Astrocyte (in vitro differentiated cells and primary cell): Measurements from ENCODE around the gene LIN37. TPM values are rescaled to one million over a fixed set of nuclear protein-coding genes. Genes with fewer than 3 reads are reported as not detected.
"Not testable (repeated sequence)": the region's sequence is repeated elsewhere in the genome, so short reads cannot be mapped to it uniquely, and the experiment has no call there.

Experiments
- DNase-seq: peaks from one replicate; pipeline ENCODE4 v3.0.0-alpha.2; 2010; ENCODE audit warnings: low read depth
- FAIRE-seq: peaks from 2 replicates; lab custom pipeline; 2011; peaks lifted over from hg19 to GRCh38; lab: Jason Lieb, UNC
- H2AFZ ChIP-seq: 2 replicates; pipeline ENCODE4 v1.6.0; 2012; ENCODE audit warnings: low read depth, low read length, inconsistent platforms
- H3K27ac ChIP-seq: 2 replicates; pipeline ENCODE4 v1.5.1; 2011; ENCODE audit warnings: low read depth, low read length, inconsistent platforms
- H3K27me3 ChIP-seq: 2 replicates; pipeline ENCODE4 v1.6.0; 2011; ENCODE audit warnings: low read length, inconsistent platforms; ENCODE audit not compliant: insufficient read depth
- H3K36me3 ChIP-seq: 2 replicates; pipeline ENCODE4 v1.5.1; 2011; ENCODE audit warnings: low read length, inconsistent platforms; ENCODE audit not compliant: insufficient read depth
- H3K4me1 ChIP-seq: 2 replicates; pipeline ENCODE4 v1.5.1; 2011; ENCODE audit warnings: low read length, inconsistent platforms; ENCODE audit not compliant: insufficient read depth
- H3K4me2 ChIP-seq: 2 replicates; pipeline ENCODE4 v1.6.0; 2012; ENCODE audit warnings: low read length, inconsistent platforms
- H3K4me3 ChIP-seq: 2 replicates; pipeline ENCODE4 v1.5.1; 2011; ENCODE audit warnings: low read depth, mild to moderate bottlenecking, low read length, inconsistent platforms; ENCODE audit not compliant: insufficient read depth
- H3K79me2 ChIP-seq: 2 replicates; pipeline ENCODE4 v1.6.0; 2012; ENCODE audit warnings: mild to moderate bottlenecking, low read length, inconsistent platforms; ENCODE audit not compliant: insufficient read depth
- H3K9ac ChIP-seq: 2 replicates; pipeline ENCODE4 v1.6.0; 2012; ENCODE audit warnings: mild to moderate bottlenecking, low read length, inconsistent platforms
- H3K9me3 ChIP-seq: 2 replicates; pipeline ENCODE4 v1.5.1; 2012; ENCODE audit warnings: low read depth, mild to moderate bottlenecking, low read length, inconsistent platforms; ENCODE audit not compliant: insufficient read depth
- H4K20me1 ChIP-seq: 2 replicates; pipeline ENCODE4 v1.6.0; 2012; ENCODE audit warnings: low read length, inconsistent platforms; ENCODE audit not compliant: insufficient read depth
- H3K27ac Mint-ChIP-seq: one replicate; pipeline ENCODE4 v1.8.0; 2021; ENCODE audit warnings: mild to moderate bottlenecking, mixed read lengths; ENCODE audit not compliant: unreplicated experiment
- H3K27me3 Mint-ChIP-seq: one replicate; pipeline ENCODE4 v1.8.0; 2021; ENCODE audit warnings: low read depth, mixed read lengths; ENCODE audit not compliant: unreplicated experiment
- H3K36me3 Mint-ChIP-seq: one replicate; pipeline ENCODE4 v1.8.0; 2021; ENCODE audit warnings: low read depth, mixed read lengths; ENCODE audit not compliant: unreplicated experiment
- H3K4me1 Mint-ChIP-seq: one replicate; pipeline ENCODE4 v1.8.0; 2021; ENCODE audit warnings: low read depth, mixed read lengths; ENCODE audit not compliant: unreplicated experiment
- H3K4me3 Mint-ChIP-seq: one replicate; pipeline ENCODE4 v1.8.0; 2021; ENCODE audit warnings: mild to moderate bottlenecking, moderate library complexity, mixed read lengths; ENCODE audit not compliant: unreplicated experiment
- H3K9me3 Mint-ChIP-seq: one replicate; pipeline ENCODE4 v1.8.0; 2021; ENCODE audit warnings: mild to moderate bottlenecking, mixed read lengths; ENCODE audit not compliant: unreplicated experiment
- CTCF ChIP-seq: IDR thresholded peaks from 2 replicates; pipeline ENCODE4 v1.5.1; 2011; ENCODE audit warnings: low read depth, mild to moderate bottlenecking, inconsistent platforms, low read length, moderate library complexity; ENCODE audit not compliant: insufficient read depth
- EZH2 ChIP-seq: IDR thresholded peaks from 2 replicates; pipeline ENCODE4 v1.6.1; 2012; ENCODE audit warnings: mild to moderate bottlenecking, low read length, inconsistent platforms; ENCODE audit not compliant: insufficient read depth
- total RNA-seq: library from RNA; stranded (reverse); gene quantifications from 2 replicates; pipeline ENCODE4 v1.2.1, GENCODE V29; 2021

The LIN37 gene
- total RNA-seq, 1 donor from 2014 or later: 15.6 TPM

- Histone ChIP-seq H3K4me1 (no peaks in the 10 kb centered on the region), H3K27ac (no peak overlapping the region), H2AFZ (no peak overlapping the region), H3K4me2 (no peak overlapping the region), H3K9me3 (no peaks in the 10 kb centered on the region), H3K79me2 (no peaks in the 10 kb centered on the region), H3K27me3 (peaks cover 17% of the 10 kb centered on the region), H3K9ac (no peak overlapping the region), H3K36me3 (no peaks in the 10 kb centered on the region), H3K4me3 (no peak overlapping the region), H4K20me1 (no peaks in the 10 kb centered on the region)
- Mint-ChIP-seq H3K36me3 (no peaks in the 10 kb centered on the region), H3K9me3 (no peaks in the 10 kb centered on the region), H3K27ac (no peak overlapping the region), H3K4me1 (no peaks in the 10 kb centered on the region), H3K27me3 (peaks cover 42% of the 10 kb centered on the region), H3K4me3 (no peak overlapping the region)
- FAIRE-seq: no peak
- TF ChIP-seq CTCF (no peak), EZH2 (no peak)
- no peak for DNase-seq
Observed at GRCh38 chr19:35793381-35794165, 45.2 kb downstream of the LIN37 start.

- H3K9me3 ChIP-seq, H3K4me3 Mint-ChIP-seq, H3K9ac ChIP-seq, H3K9me3 Mint-ChIP-seq, H3K4me2 ChIP-seq, H3K4me1 ChIP-seq, H3K36me3 Mint-ChIP-seq, H3K36me3 ChIP-seq, H2AFZ ChIP-seq, DNase-seq, FAIRE-seq, H3K4me1 Mint-ChIP-seq, H3K79me2 ChIP-seq, H3K27ac Mint-ChIP-seq, H3K27ac ChIP-seq, H3K4me3 ChIP-seq, H4K20me1 ChIP-seq: not testable (repeated sequence)
- peaks cover 47% of the 10 kb centered on the region for H3K27me3 Mint-ChIP-seq
- peaks cover 17% of the 10 kb centered on the region for H3K27me3 ChIP-seq
Observed at GRCh38 chr19:35795564-35795963, 47.2 kb downstream of the LIN37 start.

- H3K4me2 ChIP-seq: no peak overlapping the region
- H3K9me3 ChIP-seq: no peaks in the 10 kb centered on the region
- TF ChIP-seq EZH2 (no peak), CTCF (no peak)
- no peaks in the 10 kb centered on the region for H3K36me3 Mint-ChIP-seq
- H3K27me3 ChIP-seq: peaks cover 17% of the 10 kb centered on the region
- DNase-seq: no peak
- no peaks in the 10 kb centered on the region for H3K79me2 ChIP-seq
- no peak overlapping the region for H3K9ac ChIP-seq
- no peak overlapping the region for H3K27ac ChIP-seq
- no peaks in the 10 kb centered on the region for H3K4me1 ChIP-seq
- no peak for FAIRE-seq
- no peak overlapping the region for H3K27ac Mint-ChIP-seq
- peaks cover 4% of the 10 kb centered on the region for H3K9me3 Mint-ChIP-seq
- no peaks in the 10 kb centered on the region for H3K36me3 ChIP-seq
- no peaks in the 10 kb centered on the region for H3K4me1 Mint-ChIP-seq
- no peak overlapping the region for H2AFZ ChIP-seq
- H4K20me1 ChIP-seq: no peaks in the 10 kb centered on the region
- H3K27me3 Mint-ChIP-seq: peaks cover 49% of the 10 kb centered on the region
- H3K4me3 Mint-ChIP-seq: no peak overlapping the region
- no peak overlapping the region for H3K4me3 ChIP-seq
Observed at GRCh38 chr19:35796645-35797542, 48.5 kb downstream of the LIN37 start.
